Effector memory CD4-positive, alpha-beta T cell (primary cell): ENCODE results near the gene GALNT7.

Source experiments
- DNase-seq, 3 donors: peaks; one replicate each; pipeline ENCODE4 v3.0.0-alpha.2; 2020
- H3K27ac ChIP-seq: 2 replicates; pipeline ENCODE4 v1.7.0; 2013; ENCODE audit warnings: mild to moderate bottlenecking, low read length, moderate library complexity; ENCODE audit not compliant: insufficient read depth, poor library complexity, severe bottlenecking
- H3K27me3 ChIP-seq: replicated peaks from 2 replicates; pipeline ENCODE4 v1.7.0; 2013; ENCODE audit warnings: mild to moderate bottlenecking, low read length; ENCODE audit not compliant: insufficient read depth, control insufficient read depth, poor library complexity, severe bottlenecking
- H3K36me3 ChIP-seq: 2 replicates; pipeline ENCODE4 v1.7.0; 2013; ENCODE audit warnings: mild to moderate bottlenecking, low read length, moderate library complexity; ENCODE audit not compliant: control insufficient read depth, insufficient read depth
- H3K4me1 ChIP-seq: 2 replicates; pipeline ENCODE4 v1.7.0; 2013; ENCODE audit warnings: low read length, mild to moderate bottlenecking; ENCODE audit not compliant: control insufficient read depth, insufficient read depth, poor library complexity, severe bottlenecking
- H3K4me3 ChIP-seq: 2 replicates; pipeline ENCODE4 v1.7.0; 2013; ENCODE audit warnings: low read length, low read depth, mild to moderate bottlenecking; ENCODE audit not compliant: insufficient read depth, poor library complexity, severe bottlenecking
- H3K9me3 ChIP-seq: 2 replicates; pipeline ENCODE4 v1.7.0; 2013; ENCODE audit warnings: mild to moderate bottlenecking, low read length, moderate library complexity; ENCODE audit not compliant: control insufficient read depth

Gene GALNT7

GRCh38 chr4:173343832-173344397 lies 175.3 kb downstream of the GALNT7 start:
- H3K4me3 ChIP-seq: no peak overlapping the region
- no peak for DNase-seq
- H3K27ac ChIP-seq: no peak overlapping the region
- no peaks in the 10 kb centered on the region for H3K36me3 ChIP-seq
- H3K27me3 ChIP-seq: no peaks in the 10 kb centered on the region
- H3K9me3 ChIP-seq: no peaks in the 10 kb centered on the region
- no peaks in the 10 kb centered on the region for H3K4me1 ChIP-seq

- H3K27ac ChIP-seq: no peak overlapping the region
- no peak overlapping the region for H3K4me3 ChIP-seq
- H3K4me1 ChIP-seq: no peaks in the 10 kb centered on the region
- H3K9me3 ChIP-seq: no peaks in the 10 kb centered on the region
- DNase-seq: no peak
- H3K27me3 ChIP-seq: no peaks in the 10 kb centered on the region
- no peaks in the 10 kb centered on the region for H3K36me3 ChIP-seq
These were observed 177.0 kb downstream of the GALNT7 start for GRCh38 chr4:173345648-173346047.

GRCh38 chr4:173346074-173346473 lies 177.5 kb downstream of the GALNT7 start:
- Histone ChIP-seq H3K36me3 (no peaks in the 10 kb centered on the region), H3K4me1 (no peaks in the 10 kb centered on the region), H3K27ac (no peak overlapping the region), H3K27me3 (no peaks in the 10 kb centered on the region), H3K9me3 (no peaks in the 10 kb centered on the region), H3K4me3 (no peak overlapping the region)
- DNase-seq: no peak

- Histone ChIP-seq H3K27me3 (no peaks in the 10 kb centered on the region), H3K9me3 (no peaks in the 10 kb centered on the region), H3K4me3 (no peak overlapping the region), H3K27ac (no peak overlapping the region), H3K4me1 (no peaks in the 10 kb centered on the region), H3K36me3 (no peaks in the 10 kb centered on the region)
- no peak for DNase-seq
These were observed 178.9 kb downstream of the GALNT7 start for GRCh38 chr4:173347467-173347866.

GRCh38 chr4:173357939-173358338 lies 189.3 kb downstream of the GALNT7 start:
- no peaks in the 10 kb centered on the region for H3K36me3 ChIP-seq
- no peaks in the 10 kb centered on the region for H3K27me3 ChIP-seq
- DNase-seq: no peak
- no peaks in the 10 kb centered on the region for H3K4me1 ChIP-seq
- H3K9me3 ChIP-seq: no peaks in the 10 kb centered on the region
- H3K27ac ChIP-seq: no peak overlapping the region
- H3K4me3 ChIP-seq: no peak overlapping the region

- Histone ChIP-seq H3K36me3 (no peaks in the 10 kb centered on the region), H3K4me1 (peaks cover 4% of the 10 kb centered on the region), H3K9me3 (no peaks in the 10 kb centered on the region), H3K27me3 (no peaks in the 10 kb centered on the region), H3K4me3 (no peak overlapping the region), H3K27ac (no peak overlapping the region)
- DNase-seq: no peak
These were observed 192.1 kb downstream of the GALNT7 start for GRCh38 chr4:173360587-173361221.

GRCh38 chr4:173362666-173363065 lies 194.1 kb downstream of the GALNT7 start:
- no peak for DNase-seq
- Histone ChIP-seq H3K27ac (no peak overlapping the region), H3K36me3 (no peaks in the 10 kb centered on the region), H3K4me1 (peaks cover 6% of the 10 kb centered on the region), H3K27me3 (no peaks in the 10 kb centered on the region), H3K4me3 (no peak overlapping the region), H3K9me3 (no peaks in the 10 kb centered on the region)

- H3K27ac ChIP-seq: no peak overlapping the region
- no peak for DNase-seq
- H3K27me3 ChIP-seq: no peaks in the 10 kb centered on the region
- H3K4me3 ChIP-seq: no peak overlapping the region
- H3K9me3 ChIP-seq: no peaks in the 10 kb centered on the region
- no peaks in the 10 kb centered on the region for H3K36me3 ChIP-seq
- peaks cover 6% of the 10 kb centered on the region for H3K4me1 ChIP-seq
These were observed 196.9 kb downstream of the GALNT7 start for GRCh38 chr4:173365359-173365996.

GRCh38 chr4:173367285-173367684 lies 198.7 kb downstream of the GALNT7 start:
- Histone ChIP-seq H3K9me3 (no peaks in the 10 kb centered on the region), H3K4me3 (no peak overlapping the region), H3K4me1 (peaks cover 12% of the 10 kb centered on the region), H3K27ac (no peak overlapping the region), H3K36me3 (no peaks in the 10 kb centered on the region), H3K27me3 (no peaks in the 10 kb centered on the region)
- DNase-seq: no peak

- Histone ChIP-seq H3K4me1 (peaks cover 12% of the 10 kb centered on the region), H3K9me3 (no peaks in the 10 kb centered on the region), H3K4me3 (no peak overlapping the region), H3K27me3 (no peaks in the 10 kb centered on the region), H3K36me3 (no peaks in the 10 kb centered on the region), H3K27ac (no peak overlapping the region)
- DNase-seq: no peak
These were observed 199.3 kb downstream of the GALNT7 start for GRCh38 chr4:173367946-173368345.
